ENCODE measurements around the gene CHAF1A.
A peak's percentile ranks its signal among the peaks of the same experiment; 100 is the strongest.

The CHAF1A gene

DNA sequence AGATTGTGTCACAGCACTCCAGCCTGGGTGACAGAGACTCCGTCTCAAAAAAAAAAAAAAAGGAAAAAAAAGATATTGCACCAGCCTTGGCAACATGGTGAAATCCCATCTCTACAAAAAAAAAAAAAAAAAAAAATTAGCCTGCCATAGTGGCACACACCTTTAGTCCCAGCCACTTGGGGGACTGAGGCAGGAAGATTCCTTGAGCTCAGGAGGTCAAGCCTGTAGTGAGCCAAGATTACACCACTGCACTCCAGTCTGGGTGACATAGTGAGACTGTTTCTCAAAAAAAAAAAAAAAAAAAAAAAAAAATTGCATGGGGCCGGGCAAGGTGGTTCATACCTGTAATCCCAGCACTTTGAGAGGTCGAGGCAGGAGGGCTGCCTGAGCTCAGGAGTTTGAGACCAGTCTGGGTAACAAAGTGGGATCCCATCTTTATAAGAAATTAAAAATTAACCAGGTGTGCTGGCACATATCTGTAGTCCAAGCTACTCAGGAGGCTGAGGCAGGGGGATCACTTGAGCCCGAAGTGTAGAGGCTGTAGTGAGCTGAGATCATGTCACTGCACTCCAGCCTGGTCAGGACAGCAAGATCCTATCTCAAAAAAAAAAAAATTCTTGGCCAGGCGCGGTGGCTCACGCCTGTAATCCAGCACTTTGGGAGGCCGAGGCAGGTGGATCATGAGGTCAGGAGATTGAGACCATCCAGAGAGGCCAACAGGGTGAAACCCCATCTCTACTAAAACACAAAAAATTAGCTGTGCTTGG is 62.6 kb downstream of the CHAF1A start:
- Mint-ChIP-seq H3K36me3 (no peaks in the 10 kb centered on the region), H3K4me3 (no peak overlapping the region), H3K9me3 (no peaks in the 10 kb centered on the region), H3K4me1 (no peaks in the 10 kb centered on the region), H3K27me3 (no peaks in the 10 kb centered on the region), H3K27ac (no peak overlapping the region)

DNA sequence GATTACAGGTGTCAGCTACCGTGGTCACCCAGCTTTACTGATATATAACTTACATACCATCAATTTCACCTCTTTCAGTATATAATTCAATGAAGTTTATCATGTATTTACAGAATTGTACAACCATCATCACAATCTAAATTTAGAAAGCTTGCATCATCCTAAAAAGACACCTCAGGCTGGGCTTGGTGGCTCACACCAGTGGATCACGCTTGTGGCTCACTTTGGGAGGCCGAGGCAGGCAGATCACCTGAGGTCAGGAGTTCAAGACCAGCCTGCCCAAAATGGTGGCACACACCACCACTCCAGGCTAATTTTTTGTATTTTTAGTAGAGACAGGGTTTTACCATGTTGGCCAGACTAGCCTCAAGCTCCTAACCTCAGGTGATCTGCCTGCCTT is 65.4 kb downstream of the CHAF1A start:
- no peaks in the 10 kb centered on the region for H3K27me3 Mint-ChIP-seq
- peaks cover 5% of the 10 kb centered on the region for H3K4me1 Mint-ChIP-seq
- H3K9me3 Mint-ChIP-seq, result no peaks in the 10 kb centered on the region
- H3K4me3 Mint-ChIP-seq, result no peak overlapping the region
- no peak overlapping the region for H3K27ac Mint-ChIP-seq
- no peaks in the 10 kb centered on the region for H3K36me3 Mint-ChIP-seq

DNA sequence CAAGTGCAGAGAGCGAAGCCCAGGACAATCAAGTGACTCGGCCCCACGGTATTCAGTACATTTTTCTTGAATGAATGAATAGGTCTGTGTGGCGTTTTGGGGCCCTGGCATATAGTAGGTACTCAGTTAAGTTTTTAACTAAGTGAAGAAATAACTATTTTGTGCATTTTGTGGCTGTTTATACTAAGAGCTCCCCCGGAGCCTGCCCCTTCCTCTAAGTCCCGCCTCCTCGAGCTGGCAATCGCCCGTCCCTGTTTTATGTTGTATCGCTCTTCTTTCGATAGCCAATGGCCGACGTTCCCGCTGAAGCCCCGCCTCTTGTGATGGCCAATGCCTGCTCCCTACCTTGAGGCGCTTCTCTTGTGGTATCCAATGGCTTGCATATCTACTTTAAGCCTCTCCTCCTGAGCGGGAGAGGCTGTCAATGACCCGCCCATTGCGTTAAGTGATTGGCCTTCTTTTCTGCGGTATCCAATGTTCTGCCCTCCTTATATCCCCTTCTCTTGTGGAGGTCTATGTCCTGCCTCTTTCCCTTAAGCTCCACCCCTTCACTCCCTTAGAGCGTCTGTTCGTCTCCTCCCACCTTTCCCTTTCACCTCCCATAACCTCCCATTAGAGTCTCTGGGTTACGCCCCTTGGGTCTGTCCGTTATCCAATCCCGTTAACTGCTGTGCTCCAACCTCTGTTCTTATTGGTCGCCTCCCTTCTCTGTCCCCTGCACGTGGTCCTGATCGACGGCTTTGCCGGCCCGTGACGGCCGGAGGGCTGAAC is 69.1 kb downstream of the CHAF1A start:
- Mint-ChIP-seq H3K27me3 (no peaks in the 10 kb centered on the region), H3K9me3 (no peaks in the 10 kb centered on the region), H3K36me3 (peaks cover 1% of the 10 kb centered on the region), H3K4me1 (peaks cover 23% of the 10 kb centered on the region), H3K4me3 (no peak overlapping the region), H3K27ac (no peak overlapping the region)

DNA sequence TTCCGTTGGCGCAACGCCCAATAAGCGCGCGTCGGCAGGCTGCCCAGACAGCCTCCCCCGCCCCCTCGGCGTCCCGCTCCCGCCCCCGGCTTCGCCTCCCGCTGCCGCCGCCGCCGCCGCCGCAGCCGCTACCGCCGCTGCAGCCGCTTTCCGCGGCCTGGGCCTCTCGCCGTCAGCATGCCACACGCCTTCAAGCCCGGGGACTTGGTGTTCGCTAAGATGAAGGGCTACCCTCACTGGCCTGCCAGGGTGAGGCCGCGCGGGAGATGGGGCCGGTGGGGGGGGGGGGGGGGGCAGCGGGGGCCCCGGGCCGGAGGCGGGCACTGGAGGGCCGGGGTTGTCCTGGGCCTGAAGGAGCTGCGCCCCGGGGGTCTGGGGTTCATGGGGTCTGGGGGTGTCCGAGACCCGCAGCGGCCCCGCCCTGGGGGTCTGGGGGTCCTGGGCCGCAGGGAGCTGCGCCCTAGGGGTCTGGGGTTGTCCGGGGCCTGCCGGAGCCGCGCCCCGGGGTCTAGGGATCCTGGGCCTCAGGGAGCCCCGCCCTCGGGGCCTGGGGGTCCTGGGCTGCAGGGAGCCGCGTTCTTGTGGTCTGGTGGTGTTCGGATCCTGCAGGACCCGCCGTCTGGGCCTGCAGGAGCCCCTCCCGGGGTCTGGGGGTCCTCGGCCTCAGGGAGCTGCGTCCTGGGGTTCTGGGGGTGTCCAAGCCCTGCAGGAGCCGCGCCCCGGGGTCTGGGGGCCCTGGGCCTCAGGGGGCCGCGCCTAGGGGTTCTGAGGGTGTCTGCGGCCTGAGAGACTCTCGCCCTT is 69.9 kb downstream of the CHAF1A start, which contains the start of gene HDGFL2:
TSS of gene HDGFL2 (plus strand) at position 124 of the 801 bp plus-strand sequence. CDS start at position 178, 54 bp downstream.
- Mint-ChIP-seq H3K4me3 (peak within 1 kb of the TSS; percentile 80), H3K27ac (no peak within 1 kb of the TSS), H3K9me3 (no peaks in the 10 kb centered on the region), H3K4me1 (peaks cover 23% of the 10 kb centered on the region), H3K36me3 (peaks cover 1% of the 10 kb centered on the region), H3K27me3 (no peaks in the 10 kb centered on the region)

DNA sequence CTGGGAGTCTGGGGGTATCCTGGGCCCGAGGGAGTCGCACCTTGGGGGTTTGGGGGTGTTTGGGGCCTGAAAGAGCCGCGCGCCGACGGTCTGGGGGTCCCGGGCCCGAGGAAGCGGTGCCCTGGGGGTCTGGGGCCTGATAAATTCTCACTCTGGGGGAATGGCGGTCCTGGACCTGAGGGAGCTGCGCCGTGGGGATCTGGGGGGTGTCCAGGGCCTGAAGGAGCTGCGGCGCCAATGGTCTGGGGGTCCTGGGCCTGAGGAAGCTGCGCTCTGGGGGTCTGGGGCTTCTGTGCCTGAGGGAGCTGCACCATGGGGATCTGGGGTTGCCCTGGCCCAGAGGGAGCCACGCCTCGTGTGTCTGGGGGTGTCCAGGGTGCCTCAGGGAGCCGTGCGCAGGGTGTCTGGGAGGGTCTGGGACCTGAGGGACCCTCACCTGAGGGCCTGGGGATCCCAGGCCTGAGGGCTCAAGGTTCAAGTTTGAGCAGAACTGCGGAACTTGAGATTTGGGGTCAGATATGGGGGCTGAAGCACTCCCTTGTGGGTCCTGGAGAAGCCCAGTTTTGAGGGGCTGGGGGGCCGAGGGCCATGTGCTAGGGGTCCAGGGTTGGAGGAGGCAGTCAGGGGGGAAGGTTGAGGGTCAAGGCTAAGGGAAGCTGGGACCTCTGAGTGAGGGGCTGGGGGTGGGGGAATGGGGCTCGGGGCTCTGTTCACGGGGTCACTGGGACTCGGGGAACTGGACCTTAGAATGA is 70.7 kb downstream of the CHAF1A start:
- peaks cover 1% of the 10 kb centered on the region for H3K36me3 Mint-ChIP-seq
- H3K4me3 Mint-ChIP-seq, result peak overlapping the region; percentile 80
- H3K27ac Mint-ChIP-seq, result no peak overlapping the region
- H3K4me1 Mint-ChIP-seq, result peaks cover 23% of the 10 kb centered on the region
- H3K27me3 Mint-ChIP-seq, result no peaks in the 10 kb centered on the region
- H3K9me3 Mint-ChIP-seq, result no peaks in the 10 kb centered on the region

DNA sequence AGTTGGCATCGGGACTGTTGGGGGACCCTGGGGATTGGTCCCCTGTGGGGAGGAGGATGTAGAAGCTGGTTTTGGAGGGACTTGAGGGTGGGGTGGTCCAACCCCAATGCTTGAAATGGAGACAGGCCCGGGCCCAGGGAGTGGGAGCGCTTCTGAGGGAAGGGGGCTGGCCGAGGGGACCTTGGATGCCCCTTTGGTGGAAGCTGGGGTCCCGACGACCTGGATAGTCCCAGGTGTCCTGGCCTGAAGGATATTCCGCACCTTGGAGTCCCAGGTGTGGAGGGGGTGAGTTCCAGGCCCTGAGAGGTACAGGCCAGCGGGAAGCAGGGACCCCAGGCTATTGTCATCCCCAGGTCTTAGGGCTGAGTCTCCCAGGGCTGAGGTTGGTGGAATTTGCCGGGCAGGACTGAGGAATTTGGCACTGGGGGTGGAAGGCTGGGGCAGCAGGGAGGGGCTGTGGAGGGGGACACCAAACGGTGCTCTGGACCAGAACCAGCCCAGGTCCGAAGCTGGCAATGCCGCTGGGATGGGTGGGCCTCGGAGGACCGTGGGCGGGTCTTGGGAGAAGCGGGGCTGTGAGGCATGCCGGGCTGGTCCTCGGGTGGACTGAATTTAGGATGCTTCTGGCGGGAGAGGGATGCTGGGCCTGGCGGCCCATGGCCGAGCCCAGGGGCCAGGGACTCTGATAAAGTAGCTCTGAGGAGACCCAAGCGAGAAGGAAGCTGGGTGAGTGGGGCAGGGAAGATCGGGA is 71.5 kb downstream of the CHAF1A start:
- H3K27ac Mint-ChIP-seq, result no peak overlapping the region

DNA sequence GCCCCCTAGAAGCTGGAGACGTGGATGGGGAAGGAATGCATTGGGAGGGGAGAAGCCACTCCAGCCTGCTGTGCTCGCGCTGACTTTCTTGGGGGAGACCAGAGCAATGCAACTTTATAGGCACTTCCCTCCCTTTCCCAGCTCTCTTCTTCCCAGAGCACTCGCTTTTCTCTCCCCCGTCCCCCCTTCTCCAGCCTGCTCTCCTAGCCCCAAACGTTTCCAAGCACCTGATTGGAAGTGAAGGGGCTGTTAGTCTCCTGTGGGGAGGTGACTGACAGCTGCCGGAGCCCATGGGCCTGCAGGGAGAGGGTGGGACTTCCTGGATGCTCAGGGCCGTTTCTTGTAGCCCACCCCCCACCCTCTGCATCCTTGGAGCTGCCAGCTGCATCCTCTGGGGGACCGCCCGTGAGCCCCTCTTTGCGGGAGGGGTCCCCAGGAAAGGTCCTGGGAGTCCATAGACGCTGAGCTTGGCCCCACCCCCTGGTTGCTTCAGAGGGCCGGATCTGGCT is 72.1 kb downstream of the CHAF1A start:
- Mint-ChIP-seq H3K27me3 (no peaks in the 10 kb centered on the region), H3K27ac (no peak overlapping the region)

More for the DNA sequence above, 71.5 kb downstream of the CHAF1A start:
- Mint-ChIP-seq H3K9me3 (no peaks in the 10 kb centered on the region), H3K36me3 (peaks cover 1% of the 10 kb centered on the region), H3K27me3 (no peaks in the 10 kb centered on the region), H3K4me1 (peaks cover 23% of the 10 kb centered on the region), H3K4me3 (peak overlapping the region; percentile 69)

DNA sequence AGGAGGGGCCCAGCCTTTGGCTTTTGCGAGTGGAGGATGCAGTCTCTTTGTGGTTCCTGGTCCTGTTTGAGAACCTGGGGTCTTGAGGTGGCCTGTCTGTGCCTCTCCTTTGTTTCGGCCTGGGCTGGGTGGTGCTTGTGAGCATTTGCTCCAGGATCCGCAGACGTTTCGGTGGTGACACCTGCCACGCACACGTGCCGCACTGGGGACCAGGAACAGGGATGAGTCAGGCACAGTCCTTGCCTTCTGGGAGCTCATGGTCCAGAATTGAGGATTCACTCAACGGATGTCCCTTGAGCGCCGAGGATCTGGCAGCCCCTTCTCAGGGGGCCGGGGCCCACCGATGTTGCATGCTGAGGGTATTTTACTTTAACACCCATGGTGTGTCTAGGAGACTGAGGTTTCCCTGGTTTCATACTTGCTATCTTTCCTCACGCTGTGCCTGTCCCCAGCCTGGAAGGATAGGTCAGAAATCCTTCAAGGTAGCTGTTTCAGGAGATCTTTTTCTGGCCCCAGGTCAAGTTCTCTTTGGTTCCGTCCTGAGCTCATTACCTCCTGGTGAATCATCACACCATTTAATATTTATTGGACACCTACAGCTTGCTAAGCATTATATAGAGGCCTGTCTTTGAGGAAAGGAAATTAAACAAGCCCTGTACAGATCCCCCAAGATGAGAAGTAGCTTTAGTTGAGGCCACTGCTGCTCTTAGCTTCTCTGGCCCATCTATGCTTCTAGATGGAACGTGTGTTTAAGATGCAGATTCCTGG is 74.8 kb downstream of the CHAF1A start:
- Mint-ChIP-seq H3K27ac (no peak overlapping the region), H3K36me3 (peaks cover 1% of the 10 kb centered on the region), H3K4me3 (no peak overlapping the region), H3K27me3 (no peaks in the 10 kb centered on the region), H3K4me1 (peaks cover 18% of the 10 kb centered on the region), H3K9me3 (no peaks in the 10 kb centered on the region)

More for the DNA sequence above, 72.1 kb downstream of the CHAF1A start:
- Mint-ChIP-seq H3K4me3 (peak overlapping the region; percentile 69), H3K9me3 (no peaks in the 10 kb centered on the region), H3K4me1 (peaks cover 23% of the 10 kb centered on the region), H3K36me3 (peaks cover 1% of the 10 kb centered on the region)

DNA sequence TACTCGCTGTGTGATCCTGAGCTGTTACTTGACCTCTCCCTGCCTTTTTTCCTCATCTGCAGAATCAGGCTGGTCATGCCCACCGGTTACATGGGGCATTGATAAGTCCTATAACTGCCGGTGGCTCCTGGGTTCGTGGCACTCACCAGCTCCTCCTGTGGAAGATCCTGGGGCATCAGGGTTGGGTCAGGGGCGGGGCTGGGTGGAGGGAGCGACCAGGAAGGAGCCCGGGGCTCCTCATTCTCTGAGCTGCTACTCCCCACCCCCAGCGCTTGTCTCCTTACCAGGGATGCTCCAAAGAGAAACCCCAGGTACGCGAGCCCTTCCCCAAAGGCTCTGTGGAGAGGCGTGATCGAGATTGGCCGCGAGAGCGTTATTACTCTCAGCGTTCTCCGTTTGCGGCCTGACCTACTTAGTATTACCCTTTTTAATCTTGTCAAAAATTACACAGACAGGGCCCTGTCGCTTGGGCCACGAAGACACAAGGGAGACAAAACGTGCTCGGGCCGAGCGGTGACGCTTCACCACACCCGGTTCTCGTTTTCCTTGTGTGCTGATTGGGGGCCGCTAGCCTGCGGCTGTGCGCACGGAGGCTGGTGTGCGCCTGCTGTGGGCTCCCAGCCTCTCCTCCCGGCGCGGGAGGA is 80.4 kb downstream of the CHAF1A start:
- Mint-ChIP-seq H3K4me1 (no peaks in the 10 kb centered on the region), H3K36me3 (peaks cover 6% of the 10 kb centered on the region), H3K27me3 (no peaks in the 10 kb centered on the region), H3K27ac (no peak overlapping the region), H3K4me3 (no peak overlapping the region), H3K9me3 (no peaks in the 10 kb centered on the region)

DNA sequence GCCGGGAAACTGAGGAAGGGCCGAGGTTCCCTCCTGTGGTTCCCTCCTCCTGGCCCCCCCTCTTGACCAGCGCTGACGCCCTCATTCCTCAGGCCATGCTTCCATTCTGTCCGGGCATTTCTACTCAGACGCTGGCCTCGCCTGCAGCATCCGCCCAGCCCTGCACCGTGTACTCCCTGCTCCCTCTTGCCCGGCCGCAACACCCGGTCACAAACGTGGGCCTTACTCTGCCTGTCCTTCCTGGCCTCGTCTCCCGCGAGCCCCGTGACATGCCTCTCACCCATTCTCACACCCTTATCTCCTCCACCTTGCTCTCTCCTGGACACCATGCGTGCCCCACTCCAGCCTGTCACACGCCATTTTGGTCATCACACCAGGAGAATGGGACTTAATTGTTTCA is 80.9 kb downstream of the CHAF1A start:
- no peak overlapping the region for H3K4me3 Mint-ChIP-seq
- H3K27me3 Mint-ChIP-seq, result no peaks in the 10 kb centered on the region
- no peaks in the 10 kb centered on the region for H3K4me1 Mint-ChIP-seq
- no peak overlapping the region for H3K27ac Mint-ChIP-seq
- peaks cover 6% of the 10 kb centered on the region for H3K36me3 Mint-ChIP-seq
- H3K9me3 Mint-ChIP-seq, result no peaks in the 10 kb centered on the region

DNA sequence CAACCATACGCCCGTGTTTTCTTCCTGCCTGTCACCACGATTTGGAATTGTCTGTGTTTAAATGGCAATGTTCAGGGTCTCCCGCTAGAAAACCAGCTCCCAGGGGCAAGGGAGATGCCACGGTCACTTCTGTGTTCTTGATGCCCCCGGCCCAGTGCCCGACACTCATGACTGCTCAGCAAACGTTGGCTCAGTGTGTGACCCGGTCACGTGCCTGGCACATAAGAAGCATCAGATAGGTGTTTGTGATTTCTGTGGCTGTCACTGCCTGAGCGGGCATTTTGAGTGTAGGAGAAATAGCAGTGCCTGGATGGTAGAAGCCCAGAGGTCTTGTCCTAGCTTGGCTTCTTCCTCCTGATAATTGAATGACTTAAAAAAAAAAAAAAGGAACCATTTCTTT is 85.1 kb downstream of the CHAF1A start:
- Mint-ChIP-seq H3K4me1 (no peaks in the 10 kb centered on the region), H3K36me3 (peaks cover 10% of the 10 kb centered on the region), H3K9me3 (no peaks in the 10 kb centered on the region), H3K27me3 (no peaks in the 10 kb centered on the region), H3K27ac (no peak overlapping the region), H3K4me3 (no peak overlapping the region)

DNA sequence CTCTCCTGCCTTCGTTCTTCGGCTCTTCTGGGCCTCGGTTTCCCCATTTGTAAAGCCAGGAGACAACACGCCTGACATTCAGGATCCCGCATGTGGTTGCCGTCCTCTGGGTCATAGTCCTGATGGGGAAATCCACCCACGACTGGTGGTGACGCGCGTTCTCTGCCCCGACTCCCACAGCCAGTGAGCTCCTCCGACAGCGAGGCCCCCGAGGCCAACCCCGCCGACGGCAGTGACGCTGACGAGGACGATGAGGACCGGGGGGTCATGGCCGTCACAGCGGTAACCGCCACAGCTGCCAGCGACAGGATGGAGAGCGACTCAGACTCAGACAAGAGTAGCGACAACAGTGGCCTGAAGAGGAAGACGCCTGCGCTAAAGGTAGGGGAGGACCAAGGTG is 86.1 kb downstream of the CHAF1A start:
- no peak overlapping the region for H3K27ac Mint-ChIP-seq
- no peak overlapping the region for H3K4me3 Mint-ChIP-seq
- peaks cover 8% of the 10 kb centered on the region for H3K36me3 Mint-ChIP-seq
- no peaks in the 10 kb centered on the region for H3K27me3 Mint-ChIP-seq
- no peaks in the 10 kb centered on the region for H3K9me3 Mint-ChIP-seq
- H3K4me1 Mint-ChIP-seq, result no peaks in the 10 kb centered on the region

DNA sequence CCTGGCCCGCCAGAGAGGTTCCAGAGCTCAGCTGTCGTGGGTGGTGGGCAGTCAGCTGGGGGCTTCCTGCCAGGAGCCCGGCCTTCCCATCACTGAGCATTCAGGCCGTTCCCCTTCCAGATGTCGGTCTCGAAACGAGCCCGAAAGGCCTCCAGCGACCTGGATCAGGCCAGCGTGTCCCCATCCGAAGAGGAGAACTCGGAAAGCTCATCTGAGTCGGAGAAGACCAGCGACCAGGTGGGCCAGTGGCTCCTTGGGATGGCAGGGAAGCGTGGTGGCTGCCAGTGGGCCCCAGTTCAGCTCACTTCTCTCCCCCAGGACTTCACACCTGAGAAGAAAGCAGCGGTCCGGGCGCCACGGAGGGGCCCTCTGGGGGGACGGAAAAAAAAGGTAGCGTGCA is 89.0 kb downstream of the CHAF1A start:
- Mint-ChIP-seq H3K27ac (no peak overlapping the region), H3K4me3 (no peak overlapping the region), H3K9me3 (no peaks in the 10 kb centered on the region), H3K27me3 (no peaks in the 10 kb centered on the region), H3K4me1 (no peaks in the 10 kb centered on the region), H3K36me3 (peaks cover 4% of the 10 kb centered on the region)

All from activated naive CD4-positive, alpha-beta T cell treated with anti-CD3 and anti-CD28 coated beads, Interleukin-2, amount 50 U/mL, for 24 hours (primary cell).